Subcutaneous abdominal adipose tissue (tissue), 5 donors: ENCODE measurements around the gene HK3.

Experiments used
- H3K27ac ChIP-seq: one replicate; pipeline ENCODE4 v1.7.0; 2013; ENCODE audit warnings: low read depth, mild to moderate bottlenecking, inconsistent platforms, low read length, moderate library complexity
- H3K27me3 ChIP-seq, 5 donors: one replicate each; pipeline ENCODE4 v1.7.0; 2013; ENCODE audit warnings: low read length in 5 of 5, inconsistent platforms in 1 of 5; ENCODE audit not compliant: control insufficient read depth in 5 of 5, insufficient read depth in 4 of 5
- H3K36me3 ChIP-seq, 5 donors: one replicate each; pipeline ENCODE4 v1.7.0; 2013; ENCODE audit warnings: low read length in 5 of 5; ENCODE audit not compliant: control insufficient read depth in 5 of 5, insufficient read depth in 5 of 5
- H3K4me1 ChIP-seq, 5 donors: one replicate each; pipeline ENCODE4 v1.7.0; 2013; ENCODE audit warnings: low read length in 5 of 5, mild to moderate bottlenecking in 3 of 5, moderate library complexity in 1 of 5; ENCODE audit not compliant: control insufficient read depth in 5 of 5, insufficient read depth in 5 of 5
- H3K4me3 ChIP-seq, 5 donors: one replicate each; pipeline ENCODE4 v1.7.0; 2013; ENCODE audit warnings: low read length in 5 of 5, low read depth in 1 of 5
- H3K9ac ChIP-seq, 5 donors: one replicate each; pipeline ENCODE4 v1.7.0; 2013; ENCODE audit warnings: low read length in 5 of 5, mild to moderate bottlenecking in 4 of 5, moderate library complexity in 3 of 5
- H3K9me3 ChIP-seq, 5 donors: one replicate each; pipeline ENCODE4 v1.7.0; 2013; ENCODE audit warnings: low read length in 5 of 5; ENCODE audit not compliant: control insufficient read depth in 5 of 5
- donor health status: healthy.
- donor health status: healthy.
- donor health status: healthy.
- donor health status: healthy.
- donor health status: healthy.

The HK3 gene

GRCh38 chr5:176832162-176832561 lies 67.0 kb downstream of the HK3 start:
- peaks cover 7 to 30% (median 19%) of the 10 kb centered on the region in 5 donors for H3K27me3 ChIP-seq
- no peaks in the 10 kb centered on the region for H3K4me1 ChIP-seq
- H3K9me3 ChIP-seq, result peaks cover 0 to 2% (median 0%) of the 10 kb centered on the region in 5 donors
- H3K36me3 ChIP-seq, result no peaks in the 10 kb centered on the region
- H3K9ac ChIP-seq, result no peak overlapping the region
- no peak overlapping the region for H3K27ac ChIP-seq
- no peak overlapping the region for H3K4me3 ChIP-seq

GRCh38 chr5:176831425-176831824 lies 67.7 kb downstream of the HK3 start:
- H3K4me3 ChIP-seq, result no peak overlapping the region
- H3K4me1 ChIP-seq, result no peaks in the 10 kb centered on the region
- peaks cover 7 to 30% (median 19%) of the 10 kb centered on the region in 5 donors for H3K27me3 ChIP-seq
- H3K27ac ChIP-seq, result no peak overlapping the region
- H3K36me3 ChIP-seq, result no peaks in the 10 kb centered on the region
- H3K9ac ChIP-seq, result no peak overlapping the region
- H3K9me3 ChIP-seq, result peaks cover 0 to 2% (median 0%) of the 10 kb centered on the region in 5 donors

- Histone ChIP-seq H3K4me1 (no peaks in the 10 kb centered on the region), H3K36me3 (no peaks in the 10 kb centered on the region), H3K4me3 (no peak overlapping the region), H3K9ac (no peak overlapping the region), H3K27ac (no peak overlapping the region), H3K27me3 (peaks cover 7 to 30% (median 19%) of the 10 kb centered on the region in 5 donors), H3K9me3 (peaks cover 0 to 2% (median 0%) of the 10 kb centered on the region in 5 donors)
Observed at GRCh38 chr5:176830995-176831423, 68.1 kb downstream of the HK3 start.
